Inflammatory macrophage treated with lipopolysaccharide for 1 hour (primary cell): ENCODE measurements around the gene TMEM134.
"Not testable (repeated sequence)": the region's sequence is repeated elsewhere in the genome, so short reads cannot be mapped to it uniquely, and the experiment has no call there.

Experiments
- DNase-seq, 2 donors: peaks; one replicate each; pipeline ENCODE4 v3.0.0-alpha.2; 2020 to 2022

Gene TMEM134

DNA sequence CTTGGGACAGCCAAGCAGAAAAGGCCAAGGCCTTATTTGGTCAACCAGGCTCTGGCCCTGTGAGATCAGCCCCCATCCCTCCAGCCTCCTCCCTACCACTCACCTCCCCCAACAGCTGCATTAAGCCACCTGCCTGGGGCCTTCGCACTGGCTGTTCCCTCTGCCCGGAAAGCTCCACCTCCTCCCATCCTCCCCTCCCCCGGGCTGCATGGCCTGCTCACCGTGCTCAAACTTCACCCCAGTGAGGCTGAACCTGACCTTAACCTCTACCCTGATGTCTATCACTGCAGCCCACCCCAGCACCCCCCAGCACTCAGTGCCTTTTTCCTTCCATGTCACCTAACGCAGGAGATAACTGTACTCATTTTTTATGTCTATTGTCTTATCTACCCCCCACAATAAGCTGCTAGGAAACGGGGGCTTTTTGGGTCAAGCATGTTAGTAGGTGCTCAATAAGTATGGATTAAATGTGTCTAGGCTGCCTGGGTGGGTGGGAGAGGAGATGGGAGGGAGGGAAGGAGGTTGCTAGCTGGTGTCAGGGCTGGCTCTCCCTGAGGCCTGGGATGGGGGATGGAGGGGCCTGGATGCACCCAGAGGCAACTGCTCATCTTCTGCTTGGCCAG is 32.5 kb downstream of the TMEM134 start:
- DNase-seq, result no peak

DNA sequence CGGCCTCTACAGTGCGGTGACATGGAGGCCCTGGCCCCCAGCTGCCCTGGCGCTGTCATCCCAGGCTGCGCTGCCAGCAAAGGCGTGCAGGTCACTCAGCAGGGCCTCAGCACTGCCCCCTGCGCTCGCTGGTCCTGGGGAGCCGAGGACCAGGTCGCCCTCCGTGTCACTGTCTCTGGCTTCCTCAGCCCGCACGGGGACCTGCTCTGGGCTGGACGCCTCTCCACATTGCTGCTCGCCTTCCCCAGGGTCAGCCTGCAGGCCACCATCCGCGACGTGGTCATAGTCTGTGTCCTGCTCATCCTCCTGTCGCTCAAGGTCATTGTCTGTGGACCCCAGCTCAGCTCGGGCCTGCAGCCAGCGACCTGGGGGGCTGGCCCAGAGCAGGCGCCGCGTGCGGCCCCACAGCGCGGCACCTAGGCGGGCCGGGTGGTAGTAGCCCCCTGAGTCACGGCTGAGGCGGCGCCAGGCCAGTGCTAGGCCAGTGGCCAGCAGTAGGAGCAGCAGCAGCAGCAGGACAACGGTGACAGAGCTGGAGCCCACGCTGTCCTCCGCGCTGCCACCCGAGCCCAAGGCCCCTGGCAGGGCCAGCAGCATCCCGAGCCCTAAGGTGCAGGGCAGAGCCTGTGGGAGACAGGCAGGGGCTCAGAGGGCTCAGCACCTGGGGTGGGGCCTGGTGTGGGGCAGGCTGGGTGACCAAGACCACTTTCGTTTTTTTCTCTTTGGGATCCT is 33.2 kb downstream of the TMEM134 start:
- DNase-seq, result no peak

DNA sequence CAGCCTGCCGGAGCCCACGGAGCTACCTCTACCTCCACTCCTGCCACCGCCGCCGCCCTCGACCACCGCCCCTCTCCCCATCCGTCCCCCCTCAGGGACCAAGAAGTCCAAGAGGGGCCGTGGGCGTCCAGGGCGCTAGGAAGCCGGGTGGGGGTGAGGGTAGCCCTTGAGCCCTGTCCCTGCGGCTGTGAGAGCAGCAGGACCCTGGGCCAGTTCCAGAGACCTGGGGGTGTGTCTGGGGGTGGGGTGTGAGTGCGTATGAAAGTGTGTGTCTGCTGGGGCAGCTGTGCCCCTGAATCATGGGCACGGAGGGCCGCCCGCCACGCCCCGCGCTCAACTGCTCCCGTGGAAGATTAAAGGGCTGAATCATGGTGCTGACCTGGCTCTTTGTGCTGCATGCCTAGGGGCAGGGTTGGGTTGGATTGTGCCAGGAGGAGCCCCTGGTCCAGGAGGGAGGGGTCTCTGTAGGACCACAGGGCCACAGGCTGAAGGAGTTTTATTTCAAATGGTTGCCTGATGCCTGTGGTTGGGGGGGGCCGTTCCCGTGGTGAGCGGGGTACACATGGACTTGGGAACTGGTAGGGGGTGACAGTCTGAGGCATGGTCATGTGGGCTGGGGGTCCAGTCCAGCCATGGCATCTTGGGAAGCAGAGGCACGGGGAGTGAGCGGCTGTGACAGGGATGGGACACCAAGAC is 33.9 kb downstream of the TMEM134 start:
- no peak for DNase-seq

DNA sequence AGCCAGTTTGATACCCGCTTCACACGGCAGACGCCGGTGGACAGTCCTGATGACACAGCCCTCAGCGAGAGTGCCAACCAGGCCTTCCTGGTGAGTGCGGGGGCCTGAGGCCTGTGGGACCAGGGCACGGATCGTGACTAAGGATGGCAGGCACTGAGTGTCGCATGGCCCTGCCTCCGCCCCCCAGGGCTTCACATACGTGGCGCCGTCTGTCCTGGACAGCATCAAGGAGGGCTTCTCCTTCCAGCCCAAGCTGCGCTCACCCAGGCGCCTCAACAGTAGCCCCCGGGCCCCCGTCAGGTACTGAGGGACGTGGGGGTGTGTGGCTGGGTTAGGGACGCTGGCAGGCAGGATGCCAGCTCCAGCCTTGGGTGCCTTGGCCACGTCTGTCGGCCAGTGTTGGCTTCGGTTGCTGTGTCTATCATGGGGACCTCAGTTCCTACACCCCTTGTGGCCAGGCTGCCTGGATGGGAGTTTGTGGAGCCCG is 34.6 kb downstream of the TMEM134 start:
- no peak for DNase-seq

DNA sequence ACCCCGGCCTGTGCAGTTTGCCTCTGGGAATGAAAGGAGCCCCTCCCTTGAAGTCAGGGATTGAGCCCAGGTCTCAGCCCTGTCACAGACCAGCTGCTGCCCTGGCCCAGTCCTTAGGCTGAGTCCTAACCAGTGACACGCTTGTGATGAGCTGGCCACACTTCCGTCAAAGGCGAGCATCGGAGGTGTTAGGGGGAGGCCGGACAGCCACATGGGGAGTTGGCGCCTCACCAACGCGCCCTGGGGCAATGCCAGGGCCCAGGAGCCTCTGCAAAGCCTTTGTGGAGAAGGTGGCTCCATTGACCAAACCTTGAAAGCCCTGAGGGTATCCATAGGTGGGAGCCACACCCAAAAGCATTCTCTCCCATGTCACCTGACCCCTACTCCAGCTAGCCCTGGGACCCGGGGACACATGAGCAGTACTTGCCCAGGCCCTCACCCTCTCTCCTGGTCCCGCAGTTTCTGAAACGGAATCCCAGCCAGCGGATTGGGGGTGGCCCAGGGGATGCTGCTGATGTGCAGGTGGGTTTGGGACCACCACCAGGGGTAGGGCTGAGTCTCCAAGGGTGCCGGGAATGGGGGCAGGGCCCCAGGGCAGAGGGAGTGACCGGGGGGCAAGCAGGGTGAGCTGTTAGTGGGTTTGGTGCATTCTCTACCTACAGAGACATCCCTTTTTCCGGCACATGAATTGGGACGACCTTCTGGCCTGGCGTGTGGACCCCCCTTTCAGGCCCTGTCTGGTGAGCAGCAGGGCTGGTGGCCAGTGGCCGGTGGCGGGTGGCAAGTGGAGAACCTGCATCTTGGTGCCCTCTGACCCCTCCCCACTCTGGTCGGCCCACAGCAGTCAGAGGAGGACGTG is 35.3 kb downstream of the TMEM134 start:
- DNase-seq, result no peak

DNA sequence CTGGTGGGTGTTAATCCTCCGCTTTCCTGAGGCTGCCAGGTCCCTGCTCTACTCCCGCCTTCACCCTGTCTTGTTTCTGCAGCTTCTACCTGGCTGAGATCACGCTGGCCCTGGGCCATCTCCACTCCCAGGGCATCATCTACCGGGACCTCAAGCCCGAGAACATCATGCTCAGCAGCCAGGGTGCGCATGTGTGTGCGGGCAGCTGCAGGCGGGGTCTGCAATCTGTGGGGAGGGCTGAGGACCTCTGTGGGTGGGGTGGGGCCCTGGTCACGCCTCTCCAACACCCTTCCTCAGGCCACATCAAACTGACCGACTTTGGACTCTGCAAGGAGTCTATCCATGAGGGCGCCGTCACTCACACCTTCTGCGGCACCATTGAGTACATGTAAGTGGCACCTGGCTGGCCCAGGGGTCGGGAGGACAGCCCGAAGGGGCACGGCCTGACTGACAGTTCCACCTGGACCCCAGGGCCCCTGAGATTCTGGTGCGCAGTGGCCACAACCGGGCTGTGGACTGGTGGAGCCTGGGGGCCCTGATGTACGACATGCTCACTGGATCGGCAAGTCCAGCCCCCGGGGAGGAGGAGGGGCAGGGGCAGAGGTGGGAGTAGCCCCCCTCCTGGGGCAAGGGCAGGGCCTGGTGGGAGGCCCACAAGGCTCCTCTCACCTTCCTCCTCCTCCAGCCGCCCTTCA is 36.2 kb downstream of the TMEM134 start:
- DNase-seq, result no peak

DNA sequence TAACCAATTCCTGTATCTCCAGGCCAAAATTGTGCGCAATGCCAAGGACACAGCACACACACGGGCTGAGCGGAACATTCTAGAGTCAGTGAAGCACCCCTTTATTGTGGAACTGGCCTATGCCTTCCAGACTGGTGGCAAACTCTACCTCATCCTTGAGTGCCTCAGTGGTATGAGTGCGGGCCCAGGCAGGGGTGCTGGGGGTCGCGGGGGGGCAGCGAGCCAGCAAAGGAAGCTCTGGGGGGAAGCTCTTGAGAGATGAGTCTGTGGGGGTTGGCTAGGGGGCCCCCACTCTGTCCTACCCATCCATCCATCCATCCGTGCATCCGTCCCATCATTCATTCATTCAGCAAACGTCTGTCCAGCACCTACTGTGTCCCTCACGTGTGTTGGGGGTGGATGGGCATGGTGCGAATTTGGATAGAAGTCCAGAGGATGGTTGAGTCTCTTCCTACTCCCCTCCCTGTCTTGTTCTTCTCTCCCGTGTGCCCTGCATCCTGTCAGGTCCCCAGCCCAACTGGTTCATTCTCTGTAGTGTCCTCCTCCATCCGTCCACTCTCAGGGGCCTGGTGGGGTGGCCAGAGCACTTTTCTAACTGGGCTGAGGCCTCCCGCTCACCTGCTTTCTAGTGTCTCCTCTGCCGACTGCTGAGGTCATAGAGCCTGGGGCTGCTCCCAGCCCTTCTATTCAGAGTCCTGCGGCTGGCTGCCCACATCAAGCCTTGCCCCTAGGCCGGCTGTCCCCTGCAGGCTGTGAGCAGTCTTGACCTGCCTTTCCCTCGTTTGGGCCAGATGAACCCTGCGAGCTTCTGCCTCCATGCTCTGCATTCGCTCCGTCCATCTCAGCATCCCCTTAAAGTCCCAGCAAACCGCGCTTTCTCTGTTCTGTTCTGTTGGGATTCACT is 37.5 kb downstream of the TMEM134 start:
- DNase-seq, result no peak

DNA sequence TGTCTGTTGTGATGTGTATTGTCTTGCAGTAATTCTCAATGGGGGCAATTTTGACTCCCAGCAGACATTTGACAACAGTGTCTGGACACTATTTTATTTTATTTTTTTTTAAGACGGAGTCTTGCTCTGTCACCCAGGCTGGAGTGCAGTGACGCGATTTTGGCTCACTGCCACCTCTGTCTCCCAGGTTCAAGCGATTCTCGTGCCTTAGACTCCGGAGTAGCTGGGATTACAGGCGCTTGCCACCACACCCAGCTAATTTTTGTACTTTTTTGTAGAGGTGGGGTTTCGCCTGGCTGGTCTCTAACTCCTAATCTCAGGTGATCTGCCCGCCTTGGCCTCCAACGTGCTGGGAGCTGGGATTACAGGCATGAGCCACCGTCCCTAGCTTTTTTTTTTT is 39.3 kb downstream of the TMEM134 start:
- DNase-seq, result no peak

DNA sequence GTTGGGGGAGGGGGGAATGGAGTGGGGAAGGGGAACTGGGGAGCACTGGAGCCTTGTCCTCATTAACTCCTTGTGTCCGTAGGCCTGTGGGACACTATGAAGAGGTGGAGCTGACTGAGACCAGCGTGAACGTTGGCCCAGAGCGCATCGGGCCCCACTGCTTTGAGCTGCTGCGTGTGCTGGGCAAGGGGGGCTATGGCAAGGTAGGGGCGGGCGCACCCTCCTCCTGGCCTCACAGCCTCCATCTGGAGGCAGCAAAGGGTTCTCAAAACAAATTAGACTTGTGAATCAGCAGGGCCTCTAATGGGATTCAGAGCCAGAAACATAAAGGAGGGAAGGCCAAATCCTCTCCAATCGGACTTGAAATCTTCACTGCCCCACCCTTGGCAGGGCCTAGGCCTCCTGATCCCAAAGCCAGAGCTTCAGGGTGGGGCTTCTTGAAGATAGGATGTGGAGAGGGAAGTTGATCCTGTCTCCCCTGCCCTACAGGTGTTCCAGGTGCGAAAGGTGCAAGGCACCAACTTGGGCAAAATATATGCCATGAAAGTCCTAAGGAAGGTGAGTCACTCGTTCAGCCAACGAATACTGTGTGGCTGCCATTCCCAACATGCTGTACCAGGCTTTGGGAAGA is 39.9 kb downstream of the TMEM134 start:
- no peak for DNase-seq

DNA sequence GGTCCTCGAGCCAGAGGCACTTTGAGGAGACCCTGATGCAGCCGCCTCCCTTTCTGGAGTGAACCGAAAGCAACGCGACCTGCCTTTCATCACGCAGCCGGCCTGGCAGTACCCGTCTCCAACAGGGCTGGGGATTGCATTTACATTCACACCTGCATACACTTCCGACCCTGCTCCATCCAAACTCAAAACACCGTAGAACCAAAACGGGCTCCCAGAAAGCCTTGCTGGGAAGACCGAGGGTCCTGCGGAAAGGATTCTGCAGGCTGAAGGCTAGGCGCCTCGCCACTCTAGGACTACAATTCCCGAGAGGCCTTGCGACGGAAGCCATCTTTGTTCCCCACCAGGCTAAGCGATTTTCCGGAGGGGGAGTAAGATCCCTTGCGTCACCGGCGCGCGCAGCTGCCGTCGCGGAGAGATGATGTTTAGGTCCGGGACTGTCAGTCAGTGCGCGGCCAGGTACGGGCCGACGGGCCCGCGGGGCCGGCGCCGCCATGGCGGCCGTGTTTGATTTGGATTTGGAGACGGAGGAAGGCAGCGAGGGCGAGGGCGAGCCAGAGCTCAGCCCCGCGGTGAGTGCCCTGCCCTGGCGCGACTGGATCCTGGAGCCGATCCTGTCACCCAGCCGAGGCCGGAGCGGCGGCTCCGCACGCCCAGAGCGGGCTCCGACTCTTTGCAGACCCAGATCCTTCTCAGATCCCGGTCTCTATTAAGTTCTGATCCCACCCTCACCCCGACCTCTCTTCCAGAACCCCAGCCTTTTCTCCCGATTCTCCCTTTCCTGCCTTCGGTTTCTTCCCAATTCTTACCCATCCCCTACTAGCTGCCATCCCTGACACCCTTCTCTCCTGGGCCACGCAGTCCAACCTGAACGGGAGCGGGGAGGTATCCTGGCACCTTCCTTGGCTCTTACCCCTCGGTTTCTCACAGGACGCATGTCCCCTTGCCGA is 40.7 kb downstream of the TMEM134 start, which contains the start of gene RPS6KB2:
Gene RPS6KB2, plus strand, starts transcription at position 443 of the 950 bp plus-strand sequence. Its CDS starts 52 bp downstream, at position 495.
- DNase-seq, result peak; percentile 93 to 100

DNA sequence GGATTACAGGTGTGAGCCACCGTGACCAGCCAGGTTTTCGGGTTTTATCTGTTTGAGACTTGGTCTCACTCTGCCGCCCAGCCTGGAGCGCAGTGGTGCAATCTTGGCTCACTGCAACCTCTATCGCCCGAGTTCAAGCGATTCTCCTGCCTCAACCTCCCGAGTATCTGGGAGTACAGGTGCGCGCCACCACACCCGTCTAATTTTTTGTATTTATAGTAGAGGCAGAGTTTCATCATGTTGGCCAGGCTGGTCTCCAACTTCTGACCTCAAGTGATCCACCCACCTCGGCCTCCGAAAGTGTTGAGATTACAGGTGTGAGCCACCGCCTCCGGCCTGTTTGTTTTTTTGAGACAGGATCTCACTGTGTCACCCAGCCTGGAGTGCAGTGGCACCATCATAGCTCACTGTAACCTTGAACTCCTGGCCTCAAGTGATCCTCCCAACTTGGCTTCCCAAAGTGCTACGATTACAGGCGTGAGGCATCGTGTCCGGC is 41.6 kb downstream of the TMEM134 start:
- not testable (repeated sequence) for DNase-seq

DNA sequence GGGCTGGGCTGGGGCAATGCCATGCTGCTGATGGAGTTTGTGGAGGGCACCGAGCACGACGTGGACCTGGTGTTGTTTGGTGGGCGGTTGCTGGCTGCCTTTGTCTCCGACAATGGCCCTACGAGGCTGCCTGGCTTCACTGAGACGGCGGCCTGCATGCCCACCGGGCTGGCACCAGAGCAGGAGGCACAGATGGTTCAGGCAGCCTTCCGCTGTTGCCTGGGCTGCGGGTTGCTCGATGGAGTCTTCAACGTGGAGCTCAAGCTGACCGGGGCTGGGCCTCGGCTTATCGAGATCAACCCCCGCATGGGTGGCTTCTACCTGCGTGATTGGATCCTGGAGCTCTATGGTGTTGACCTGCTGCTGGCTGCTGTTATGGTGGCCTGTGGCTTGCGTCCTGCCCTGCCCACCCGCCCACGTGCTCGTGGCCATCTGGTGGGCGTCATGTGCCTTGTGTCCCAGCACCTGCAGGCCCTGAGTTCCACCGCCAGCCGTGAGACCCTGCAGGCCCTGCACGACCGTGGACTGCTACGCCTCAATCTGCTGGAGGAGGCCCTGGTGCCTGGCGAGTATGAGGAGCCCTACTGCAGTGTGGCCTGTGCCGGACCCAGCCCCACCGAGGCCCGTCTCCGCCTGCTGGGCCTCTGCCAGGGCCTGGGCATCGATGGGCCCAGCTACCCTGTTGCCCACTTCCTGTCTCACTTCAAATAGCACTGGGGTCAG is 45.0 kb downstream of the TMEM134 start:
- DNase-seq, result no peak

DNA sequence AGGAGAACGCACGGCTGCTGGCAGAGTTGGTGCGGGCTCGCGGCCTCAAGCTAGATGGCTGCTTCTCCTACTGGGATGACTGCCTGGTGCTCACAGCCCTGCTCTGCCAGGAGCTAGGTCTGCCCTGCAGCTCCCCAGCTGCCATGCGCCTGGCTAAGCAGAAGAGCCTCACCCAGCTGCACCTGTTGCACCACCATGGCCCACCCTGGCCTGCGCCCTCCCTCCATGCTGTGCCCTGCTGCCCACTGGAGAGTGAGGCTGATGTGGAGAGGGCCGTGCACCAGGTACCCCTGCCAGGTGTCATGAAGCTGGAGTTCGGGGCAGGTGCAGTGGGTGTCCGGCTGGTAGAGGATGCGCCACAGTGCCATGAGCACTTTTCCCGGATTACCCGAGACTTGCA is 45.6 kb downstream of the TMEM134 start:
- no peak for DNase-seq

DNA sequence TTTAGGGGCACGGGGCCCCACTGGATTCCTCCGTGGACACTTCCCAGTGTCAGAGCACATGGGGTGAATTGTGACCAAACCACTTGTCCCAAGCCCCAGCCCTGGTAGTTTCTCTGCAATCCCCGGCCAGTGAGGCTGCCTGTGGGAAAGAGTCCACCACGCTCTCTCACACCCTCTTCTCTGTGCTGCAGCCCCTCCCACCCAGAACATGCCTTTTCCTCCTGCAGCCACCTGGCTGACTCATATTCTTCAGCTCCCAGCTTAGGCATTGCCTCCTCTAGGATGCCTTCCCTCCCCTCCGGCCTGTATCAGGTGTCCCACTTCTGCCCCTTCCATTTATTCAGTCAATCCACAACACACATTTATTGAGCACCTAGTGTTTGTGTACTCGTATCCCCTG is 46.2 kb downstream of the TMEM134 start:
- DNase-seq, result no peak

DNA sequence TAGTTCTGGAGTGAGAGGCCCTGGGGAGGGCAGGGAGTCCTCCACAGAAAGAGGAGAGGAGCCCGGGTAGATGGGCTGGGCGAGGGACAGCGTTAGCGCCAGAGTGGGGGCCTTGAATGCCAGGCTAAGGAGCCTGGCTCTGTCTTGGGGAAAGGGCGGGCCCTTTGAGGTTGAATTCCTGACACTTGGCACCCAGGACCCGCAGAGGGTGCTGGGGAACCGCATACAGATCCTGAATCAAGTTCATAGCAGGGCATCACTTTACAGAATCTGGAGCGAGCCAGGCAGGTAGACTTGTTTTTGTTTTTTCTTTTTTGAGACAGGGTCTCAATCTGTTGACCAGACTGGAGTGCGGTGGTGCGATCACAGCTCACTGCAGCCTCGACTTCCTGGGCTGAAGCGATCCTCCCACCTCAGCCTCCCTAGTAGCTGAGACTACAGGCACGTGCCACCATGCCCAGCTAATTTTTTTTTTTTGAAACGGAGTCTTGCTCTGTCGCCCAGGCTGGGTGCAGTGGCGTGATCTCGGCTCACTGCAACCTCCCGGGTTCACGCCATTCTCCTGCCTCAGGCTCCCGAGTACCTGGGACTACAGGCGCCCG is 47.5 kb downstream of the TMEM134 start:
- DNase-seq, result no peak

DNA sequence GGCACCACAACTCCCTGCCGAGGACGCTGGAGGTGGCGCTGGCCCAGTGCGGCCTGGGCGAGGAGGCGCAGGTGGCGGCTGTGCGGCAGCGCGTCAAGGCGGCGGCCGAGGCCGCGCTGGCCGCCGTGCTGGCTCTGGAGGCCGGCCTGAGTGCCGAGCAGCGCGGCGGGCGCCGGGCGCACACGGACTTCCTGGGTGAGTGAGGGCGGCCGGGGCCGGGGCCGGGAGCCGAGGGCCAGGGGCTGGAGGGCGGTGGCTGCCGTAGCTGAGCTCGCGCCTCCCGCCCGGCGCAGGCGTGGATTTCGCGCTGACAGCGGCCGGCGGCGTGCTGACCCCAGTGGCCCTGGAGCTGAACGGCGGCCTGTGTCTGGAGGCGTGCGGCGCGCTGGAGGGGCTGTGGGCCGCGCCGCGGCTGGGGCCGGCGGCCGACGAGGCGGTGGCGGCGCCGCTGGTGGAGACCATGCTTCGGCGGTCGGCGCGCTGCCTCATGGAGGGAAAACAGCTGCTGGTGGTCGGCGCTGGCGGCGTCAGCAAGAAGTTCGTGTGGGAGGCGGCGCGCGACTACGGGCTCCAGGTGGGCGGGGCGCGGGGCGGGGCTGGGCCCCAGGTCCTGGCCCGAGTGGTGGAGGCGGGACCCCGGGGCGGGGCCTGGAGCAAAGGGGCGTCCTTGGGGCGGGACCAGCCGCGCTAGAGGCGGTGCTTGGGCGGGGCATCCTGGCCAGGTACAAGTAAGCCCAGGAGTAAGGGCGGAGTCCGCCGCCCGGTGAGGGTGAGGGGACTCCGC is 48.2 kb downstream of the TMEM134 start:
- DNase-seq, result peak; percentile 80 to 95

DNA sequence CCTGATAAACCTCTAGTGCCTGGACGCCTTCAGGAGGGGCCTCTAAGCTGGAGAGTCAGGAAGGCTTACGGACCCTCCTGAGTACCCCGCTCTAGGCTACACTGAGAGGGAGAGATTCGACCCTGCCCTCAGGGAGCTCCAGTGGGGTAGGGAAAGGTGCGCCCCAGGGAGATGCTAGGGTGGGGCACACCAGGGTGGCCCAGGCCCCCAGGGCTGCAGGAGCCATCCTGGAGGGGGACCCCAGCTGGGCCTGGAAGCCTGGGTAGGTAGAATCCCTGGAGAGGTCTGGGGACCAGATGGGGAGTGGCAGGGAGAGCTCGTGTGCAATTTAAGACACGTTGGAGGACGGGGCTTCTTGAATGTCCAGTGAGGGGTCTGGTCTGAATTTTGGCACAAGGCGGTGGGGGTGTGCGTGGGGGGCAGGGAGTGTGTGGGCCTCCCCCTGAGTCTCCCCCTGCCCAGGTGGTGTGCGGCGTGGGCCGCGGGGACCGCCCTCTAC is 48.9 kb downstream of the TMEM134 start:
- DNase-seq, result no peak
